Right cardiac atrium (tissue), 5 donors: ENCODE data around the gene LCLAT1. TPM values are rescaled to one million over a fixed set of nuclear protein-coding genes. Genes with fewer than 3 reads are reported as not detected.

Experiments
- ATAC-seq, 2 donors: fragments of 200-7000 bp; cut with Tn5 transposase; one replicate each; pipeline versions ENCODE4 v1.8.0 to v1.9.1; 2020; ENCODE audit warnings: moderate library complexity in 2 of 2, mild to moderate bottlenecking in 1 of 2
- DNase-seq, 3 donors: peaks; one replicate each; pipeline ENCODE4 v3.0.0-alpha.2; 2020
- H3K27ac ChIP-seq: one replicate; pipeline ENCODE4 v1.5.1; 2013; ENCODE audit warnings: mild to moderate bottlenecking, low read length, control low read depth, moderate library complexity
- H3K27me3 ChIP-seq: one replicate; pipeline ENCODE4 v1.6.1; 2013; ENCODE audit not compliant: control insufficient read depth, insufficient read depth
- H3K4me1 ChIP-seq: one replicate; pipeline ENCODE4 v1.6.1; 2013; ENCODE audit warnings: low read length; ENCODE audit not compliant: control insufficient read depth, insufficient read depth
- H3K4me3 ChIP-seq: one replicate; pipeline ENCODE4 v1.5.1; 2013; ENCODE audit warnings: low read length, control low read depth
- H3K9me3 ChIP-seq: one replicate; pipeline ENCODE4 v1.6.1; 2013; ENCODE audit warnings: low read length; ENCODE audit not compliant: control insufficient read depth
- WGBS: extraction: QIAGEN DNeasy Blood & Tissue Kit; methylation state at CpG from one replicate; pipeline ENCODE4 v1.1.7; 2013; 5-methylcytosine and 5-hydroxymethylcytosine counted together
- intact Hi-C, 4 donors: fragments of 100-400 bp; cut with DNase I; formaldehyde crosslinking; loops; one replicate each; pipeline versions ENCODE4 v1.11.0 to v1.14.0; 2022 to 2023
- polyA plus RNA-seq: library from polyadenylated mRNA; stranded (reverse); fragments of 200-250 nt; gene quantifications from one replicate; pipeline ENCODE4 v1.2.3, GENCODE V29; 2013
- total RNA-seq, 4 donors: library from RNA; stranded (reverse); fragmentation: NEBNext Ultra II Directional; extraction: Animal tissue kit (Norgen Biotek cat#: 25700); gene quantifications; one replicate each; pipeline ENCODE4 v1.2.1, GENCODE V29; 2021
- donor health status: healthy with polysubstance abuse.
- donor health status: DM: no; HTN: yes; CAD: no.
- donor health status: DM: no; HTN: no; CAD: no.
- donor health status: DM: no; HTN: yes; CAD: no; lungs with severe emphysema.
- donor health status: DM: yes; HTN: yes; CAD: no.

The LCLAT1 gene
- total and polyA plus RNA-seq, 5 donors = 5.1 to 18.7 (median 16.0) TPM

GRCh38 chr2:30441023-30441422 lies 6.0 kb upstream of the LCLAT1 start:
- Histone ChIP-seq H3K27me3 (no peaks in the 10 kb centered on the region), H3K9me3 (no peaks in the 10 kb centered on the region), H3K4me1 (no peaks in the 10 kb centered on the region), H3K4me3 (no peak overlapping the region), H3K27ac (no peak overlapping the region)
- WGBS = 94% methylated on average over 7 of the region's 7 CpGs
- intact Hi-C loops = loop anchor here in 1 of 4 donors (10.0 kb wide), 1 partner anchor 206 kb away; the partner anchor contains the start of gene LBH
- DNase-seq (no peak), ATAC-seq (no peak)

GRCh38 chr2:30443081-30443480 lies 4.0 kb upstream of the LCLAT1 start:
- no peak for DNase-seq
- Histone ChIP-seq H3K9me3 (no peaks in the 10 kb centered on the region), H3K27ac (no peak overlapping the region), H3K4me1 (peaks cover 3% of the 10 kb centered on the region), H3K4me3 (no peak overlapping the region), H3K27me3 (no peaks in the 10 kb centered on the region)
- intact Hi-C loops = loop anchor here in 1 of 4 donors (10.0 kb wide), 1 partner anchor 208 kb away; the partner anchor contains the start of gene LBH
- ATAC-seq = no peak

- Histone ChIP-seq H3K4me1 (peaks cover 3% of the 10 kb centered on the region), H3K4me3 (no peak overlapping the region), H3K27me3 (no peaks in the 10 kb centered on the region), H3K27ac (no peak overlapping the region), H3K9me3 (no peaks in the 10 kb centered on the region)
- DNase-seq (no peak), ATAC-seq (no peak)
- intact Hi-C loops = loop anchor here in 1 of 4 donors (10.0 kb wide), 1 partner anchor 209 kb away; the partner anchor contains the start of gene LBH
- 79% methylated on average over 3 of the region's 3 CpGs for WGBS
These were observed 2.8 kb upstream of the LCLAT1 start for GRCh38 chr2:30444273-30444672.

GRCh38 chr2:30445266-30445821 lies 1.7 kb upstream of the LCLAT1 start:
- intact Hi-C loops = loop anchor here in 1 of 4 donors (10.0 kb wide), 1 partner anchor 211 kb away; the partner anchor contains the start of gene LBH
- no peak for DNase-seq
- Histone ChIP-seq H3K4me3 (no peak overlapping the region), H3K9me3 (no peaks in the 10 kb centered on the region), H3K27me3 (no peaks in the 10 kb centered on the region), H3K4me1 (peaks cover 3% of the 10 kb centered on the region), H3K27ac (no peak overlapping the region)
- ATAC-seq = no peak
- 81% methylated on average over 6 of the region's 6 CpGs for WGBS

GRCh38 chr2:30446602-30447148 lies 371 bp upstream of the LCLAT1 start:
- peak in 1 of 2 donors; percentile 34 for ATAC-seq
- 3% methylated on average over 12 of the region's 12 CpGs for WGBS
- Histone ChIP-seq H3K4me1 (peaks cover 3% of the 10 kb centered on the region), H3K27ac (peak overlapping the region; percentile 69), H3K4me3 (peak overlapping the region; percentile 92), H3K9me3 (no peaks in the 10 kb centered on the region), H3K27me3 (no peaks in the 10 kb centered on the region)
- no peak for DNase-seq
- intact Hi-C loops = loop anchor here in 1 of 4 donors (10.0 kb wide), 1 partner anchor 212 kb away; the partner anchor contains the start of gene LBH

- ATAC-seq (no peak), DNase-seq (no peak)
- no peak overlapping the region for H3K27ac ChIP-seq
- H3K4me1 ChIP-seq = peaks cover 3% of the 10 kb centered on the region
- H3K27me3 ChIP-seq = no peaks in the 10 kb centered on the region
- 66% methylated on average over 4 of the region's 4 CpGs for WGBS
- H3K9me3 ChIP-seq = no peaks in the 10 kb centered on the region
- intact Hi-C loops = loop anchor here in 1 of 4 donors (10.0 kb wide), 1 partner anchor 214 kb away; the partner anchor contains the start of gene LBH
- H3K4me3 ChIP-seq = no peak overlapping the region
These were observed 1.3 kb downstream of the LCLAT1 start for GRCh38 chr2:30448308-30448707.

- Histone ChIP-seq H3K27me3 (no peaks in the 10 kb centered on the region), H3K9me3 (no peaks in the 10 kb centered on the region), H3K4me3 (no peak overlapping the region), H3K27ac (no peak overlapping the region), H3K4me1 (peaks cover 3% of the 10 kb centered on the region)
- ATAC-seq = no peak
- no peak for DNase-seq
- 90% methylated on average over 2 of the region's 2 CpGs for WGBS
- intact Hi-C loops = loop anchor here in 1 of 4 donors (10.0 kb wide), 1 partner anchor 214 kb away; the partner anchor contains the start of gene LBH
These were observed 1.8 kb downstream of the LCLAT1 start for GRCh38 chr2:30448866-30449265.

- Histone ChIP-seq H3K9me3 (no peaks in the 10 kb centered on the region), H3K4me3 (no peak overlapping the region), H3K4me1 (peaks cover 3% of the 10 kb centered on the region), H3K27me3 (no peaks in the 10 kb centered on the region), H3K27ac (no peak overlapping the region)
- DNase-seq (no peak), ATAC-seq (no peak)
- 96% methylated on average over 1 of the region's 1 CpG for WGBS
- intact Hi-C loops = no loop called here
These were observed 3.0 kb downstream of the LCLAT1 start for GRCh38 chr2:30450025-30450424.

GRCh38 chr2:30453498-30453897 lies 6.5 kb downstream of the LCLAT1 start:
- ATAC-seq (no peak), DNase-seq (no peak)
- H3K4me3 ChIP-seq = no peak overlapping the region
- 77% methylated on average over 5 of the region's 5 CpGs for WGBS
- H3K27me3 ChIP-seq = no peaks in the 10 kb centered on the region
- H3K27ac ChIP-seq = no peak overlapping the region
- intact Hi-C loops = no loop called here
- H3K9me3 ChIP-seq = no peaks in the 10 kb centered on the region
- peaks cover 3% of the 10 kb centered on the region for H3K4me1 ChIP-seq

GRCh38 chr2:30454571-30454970 lies 7.5 kb downstream of the LCLAT1 start:
- Histone ChIP-seq H3K4me3 (no peak overlapping the region), H3K9me3 (no peaks in the 10 kb centered on the region), H3K27me3 (no peaks in the 10 kb centered on the region), H3K27ac (no peak overlapping the region), H3K4me1 (peaks cover 3% of the 10 kb centered on the region)
- 80% methylated on average over 6 of the region's 6 CpGs for WGBS
- intact Hi-C loops = no loop called here
- ATAC-seq (no peak), DNase-seq (no peak)

- Histone ChIP-seq H3K4me1 (peaks cover 3% of the 10 kb centered on the region), H3K9me3 (no peaks in the 10 kb centered on the region), H3K4me3 (no peak overlapping the region), H3K27ac (no peak overlapping the region), H3K27me3 (no peaks in the 10 kb centered on the region)
- no peak for ATAC-seq
- no peak for DNase-seq
- 65% methylated on average over 7 of the region's 7 CpGs for WGBS
- intact Hi-C loops = no loop called here
These were observed 8.2 kb downstream of the LCLAT1 start for GRCh38 chr2:30455114-30455738.
